Effector memory CD8-positive, alpha-beta T cell (primary cell): Measurements from ENCODE around the gene CRTC1.
A peak's percentile ranks its signal among the peaks of the same experiment; 100 is the strongest.
"Not testable (repeated sequence)": the region's sequence is repeated elsewhere in the genome, so short reads cannot be mapped to it uniquely, and the experiment has no call there.

ENCODE experiments used
- ATAC-seq: fragments of 150-1000 bp; cut with Tn5 transposase; replicated peaks from 2 replicates; pipeline ENCODE4 v1.10.0; 2021; ENCODE audit warnings: mild to moderate bottlenecking, moderate library complexity
- DNase-seq, 3 experiments: peaks; one replicate each; pipeline ENCODE4 v3.0.0; 2021
- H3K27ac Mint-ChIP-seq, 2 donors: one replicate each; pipeline ENCODE4 v1.8.0; 2022; ENCODE audit warnings: mild to moderate bottlenecking in 2 of 2, mixed read lengths in 2 of 2, moderate library complexity in 2 of 2
- H3K27me3 Mint-ChIP-seq, 2 donors: one replicate each; pipeline ENCODE4 v1.8.0; 2022; ENCODE audit warnings: mixed read lengths in 2 of 2
- H3K36me3 Mint-ChIP-seq: one replicate; pipeline ENCODE4 v1.8.0; 2022; ENCODE audit warnings: mild to moderate bottlenecking, moderate library complexity, mixed read lengths; ENCODE audit not compliant: insufficient read depth
- H3K4me1 Mint-ChIP-seq, 2 donors: one replicate each; pipeline ENCODE4 v1.8.0; 2022; ENCODE audit warnings: low read depth in 2 of 2, mixed read lengths in 2 of 2
- H3K4me3 Mint-ChIP-seq, 2 donors: one replicate each; pipeline ENCODE4 v1.8.0; 2022; ENCODE audit warnings: mild to moderate bottlenecking in 2 of 2, mixed read lengths in 2 of 2, moderate library complexity in 2 of 2
- H3K9me3 Mint-ChIP-seq, 2 donors: one replicate each; pipeline ENCODE4 v1.8.0; 2022; ENCODE audit warnings: mixed read lengths in 2 of 2

The CRTC1 gene

DNA sequence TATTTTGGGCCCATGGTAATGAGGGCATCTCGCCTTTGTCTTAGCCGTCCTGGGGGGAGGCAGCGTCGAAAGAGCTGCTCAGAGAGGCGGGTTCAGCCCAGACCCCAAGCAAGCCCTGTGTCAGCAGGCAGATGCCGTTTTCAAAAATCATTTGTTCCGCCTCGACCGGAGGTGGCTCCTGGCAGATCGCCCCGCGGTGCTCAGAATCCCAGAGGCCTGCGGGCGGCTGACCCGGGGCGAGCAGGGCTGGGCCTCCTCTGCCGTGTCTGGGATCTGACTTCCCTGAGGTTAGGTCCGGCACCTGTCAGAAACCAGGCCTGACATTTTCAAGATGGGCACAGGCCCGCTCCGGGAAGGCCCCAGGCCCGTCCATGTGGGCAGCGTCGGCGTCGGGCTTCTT lies 36.1 kb downstream of the CRTC1 start:
- no peak for DNase-seq

DNA sequence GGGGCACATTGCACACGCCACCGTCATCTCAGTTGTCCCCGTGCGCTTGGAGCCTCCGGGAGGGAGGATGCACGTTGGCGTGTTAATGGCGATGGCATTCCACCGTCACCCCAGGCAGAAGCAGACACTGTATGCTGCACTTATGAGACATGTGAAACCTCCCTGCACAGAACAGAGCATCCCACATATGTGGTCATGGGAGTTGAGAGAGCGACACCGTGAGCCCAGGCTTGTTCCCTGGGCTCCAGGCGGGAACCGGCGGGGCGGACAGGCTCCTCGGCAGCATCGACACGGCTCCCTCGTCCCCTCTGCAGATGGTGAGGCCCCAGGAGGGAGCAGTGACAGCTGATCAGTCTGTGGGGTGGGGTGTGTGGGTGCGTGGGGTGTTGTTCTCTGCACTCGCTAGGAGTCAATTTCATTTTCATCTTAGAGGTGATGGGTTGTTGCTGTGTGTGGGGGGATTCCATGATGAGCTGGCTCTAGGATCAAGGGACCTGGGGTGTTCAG lies 40.4 kb downstream of the CRTC1 start:
- Mint-ChIP-seq H3K4me3 (no peak overlapping the region), H3K36me3 (peaks cover 6% of the 10 kb centered on the region), H3K4me1 (peaks cover 12 to 15% of the 10 kb centered on the region in 2 donors), H3K27ac (no peak overlapping the region), H3K27me3 (no peaks in the 10 kb centered on the region), H3K9me3 (no peaks in the 10 kb centered on the region)
- no peak for ATAC-seq
- DNase-seq = no peak

More for the DNA sequence above, 36.1 kb downstream of the CRTC1 start:
- no peak for ATAC-seq
- no peak overlapping the region for H3K27ac Mint-ChIP-seq
- peaks cover 26 to 28% of the 10 kb centered on the region in 2 donors for H3K4me1 Mint-ChIP-seq
- peaks cover 2% of the 10 kb centered on the region for H3K36me3 Mint-ChIP-seq
- H3K27me3 Mint-ChIP-seq = no peaks in the 10 kb centered on the region
- H3K4me3 Mint-ChIP-seq = no peak overlapping the region
- no peaks in the 10 kb centered on the region for H3K9me3 Mint-ChIP-seq

DNA sequence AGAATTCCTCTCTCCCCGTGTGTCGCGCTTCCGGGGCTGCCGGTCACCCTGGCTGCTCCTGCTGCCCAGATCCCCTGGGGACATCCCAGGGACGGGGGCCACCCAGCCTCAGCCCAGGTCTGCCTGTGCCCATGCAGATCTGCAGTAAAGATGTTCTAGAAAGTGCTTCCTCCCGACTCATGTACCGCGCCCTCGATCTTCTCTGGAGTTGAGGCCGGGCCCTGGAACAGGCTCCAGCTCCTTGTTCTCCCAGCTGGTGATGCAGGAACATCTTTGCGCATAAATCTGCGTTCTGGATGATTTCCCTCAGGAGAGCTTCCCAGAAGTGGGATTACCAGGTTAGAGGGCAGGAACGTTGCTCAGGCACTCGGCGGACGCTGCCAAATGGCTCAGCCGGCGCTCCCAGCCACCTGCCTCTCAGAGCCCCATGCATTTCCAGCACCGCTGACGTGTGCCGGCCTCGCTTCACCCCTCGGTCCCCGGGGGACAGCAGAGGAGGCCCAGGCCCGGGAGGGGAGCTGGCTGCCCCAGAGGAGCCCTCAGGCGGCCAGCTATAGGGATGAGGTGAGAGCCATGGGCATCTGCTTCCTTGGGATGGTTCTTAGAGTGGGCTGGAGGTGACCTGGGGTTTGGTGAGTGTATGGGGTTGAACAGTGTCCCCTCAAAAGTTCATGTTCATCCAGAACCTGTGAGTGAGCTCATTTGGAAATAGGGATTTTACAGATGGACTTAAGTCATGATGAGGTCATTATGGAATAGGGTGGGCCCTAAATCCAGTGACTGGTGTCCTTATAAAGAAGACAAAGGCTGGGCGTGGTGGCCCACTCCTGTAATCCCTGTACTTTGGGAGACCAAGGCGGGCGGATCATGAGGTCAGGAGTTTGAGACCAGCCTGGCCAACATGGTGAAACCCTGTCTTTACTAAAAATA lies 42.6 kb downstream of the CRTC1 start:
- DNase-seq = no peak
- Mint-ChIP-seq H3K9me3 (no peaks in the 10 kb centered on the region), H3K27me3 (no peaks in the 10 kb centered on the region), H3K36me3 (peaks cover 6% of the 10 kb centered on the region), H3K4me1 (peaks cover 10 to 17% of the 10 kb centered on the region in 2 donors), H3K4me3 (no peak overlapping the region), H3K27ac (peak overlapping the region in 1 of 2 donors; percentile 59)
- ATAC-seq = no peak

DNA sequence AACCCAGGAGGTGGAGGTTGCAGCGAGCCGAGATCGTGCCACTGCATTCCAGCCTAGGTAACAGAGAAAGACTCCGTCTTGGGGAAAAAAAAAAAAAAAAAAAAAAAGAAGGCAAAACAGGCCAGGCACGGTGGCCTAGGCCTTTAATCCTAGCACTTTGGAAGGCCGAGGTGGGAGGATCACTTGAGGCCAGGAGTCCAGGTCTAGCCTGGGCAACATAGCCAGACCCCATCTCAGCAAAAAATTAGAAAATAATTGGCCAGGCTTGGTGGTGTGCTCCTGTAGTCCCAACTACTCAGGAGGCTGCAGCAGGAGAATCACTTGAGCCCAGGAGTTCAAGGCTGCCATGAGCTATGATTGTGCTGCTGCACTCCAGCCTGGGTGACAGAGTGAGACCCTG lies 43.4 kb downstream of the CRTC1 start:
- H3K36me3 Mint-ChIP-seq = peaks cover 6% of the 10 kb centered on the region
- H3K27me3 Mint-ChIP-seq = no peaks in the 10 kb centered on the region
- ATAC-seq (no peak), DNase-seq (no peak)
- no peak overlapping the region for H3K27ac Mint-ChIP-seq
- H3K4me3 Mint-ChIP-seq = no peak overlapping the region
- H3K9me3 Mint-ChIP-seq = no peaks in the 10 kb centered on the region
- peaks cover 10 to 20% of the 10 kb centered on the region in 2 donors for H3K4me1 Mint-ChIP-seq

DNA sequence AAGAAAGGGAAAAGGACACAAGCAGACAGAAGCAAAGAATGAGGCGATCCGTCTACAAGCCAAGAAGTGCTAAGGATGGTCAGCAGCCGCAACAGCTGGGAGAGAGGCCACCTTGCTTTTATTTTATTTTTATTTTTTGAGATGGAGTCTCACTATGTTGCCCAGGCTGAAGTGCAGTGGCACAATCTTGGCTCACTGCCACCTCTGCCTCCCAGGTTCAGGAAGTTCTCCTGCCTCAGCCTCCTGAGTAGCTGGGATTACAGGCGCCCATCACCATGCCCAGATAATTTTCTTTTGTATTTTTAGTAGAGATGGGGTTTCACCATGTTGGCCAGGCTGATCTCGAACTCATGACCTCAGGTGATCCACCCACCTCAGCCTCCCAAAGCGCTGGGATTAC lies 44.1 kb downstream of the CRTC1 start:
- H3K4me1 Mint-ChIP-seq = peaks cover 8 to 27% of the 10 kb centered on the region in 2 donors
- not testable (repeated sequence) for ATAC-seq, H3K9me3 Mint-ChIP-seq, DNase-seq, H3K27me3 Mint-ChIP-seq, H3K36me3 Mint-ChIP-seq, H3K27ac Mint-ChIP-seq, H3K4me3 Mint-ChIP-seq

DNA sequence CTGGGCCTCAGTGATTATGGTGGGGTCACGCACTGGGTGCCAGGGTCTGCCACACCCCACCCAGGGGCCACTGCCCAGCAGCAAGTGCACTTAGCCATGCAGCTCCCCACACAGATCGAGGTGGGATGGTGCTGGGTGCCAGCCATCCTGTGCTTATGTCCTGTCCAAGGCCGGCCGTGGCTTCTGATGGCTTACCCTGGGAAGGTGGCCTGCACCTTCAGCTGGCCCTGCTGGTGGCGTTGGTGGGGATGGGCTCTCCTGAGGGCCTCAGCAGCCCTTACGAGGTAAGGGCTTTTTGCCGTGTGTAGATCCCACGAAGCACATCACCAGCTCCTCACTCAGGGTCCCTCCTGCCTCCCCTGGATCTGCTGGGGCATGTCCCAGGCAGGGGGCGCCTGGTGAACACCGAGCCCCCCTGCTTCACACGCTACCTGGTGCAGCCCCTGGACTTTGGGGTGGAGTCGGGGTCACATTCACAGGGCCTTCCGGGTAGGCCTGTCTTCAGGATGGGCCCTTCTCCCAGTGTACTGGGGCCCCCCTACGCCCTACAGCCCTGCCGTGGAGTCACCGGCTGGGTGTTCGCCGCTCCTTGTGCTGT lies 46.6 kb downstream of the CRTC1 start:
- no peaks in the 10 kb centered on the region for H3K9me3 Mint-ChIP-seq
- H3K27ac Mint-ChIP-seq = no peak overlapping the region
- peaks cover 6% of the 10 kb centered on the region for H3K36me3 Mint-ChIP-seq
- H3K4me3 Mint-ChIP-seq = no peak overlapping the region
- no peak for DNase-seq
- no peaks in the 10 kb centered on the region for H3K27me3 Mint-ChIP-seq
- ATAC-seq = no peak
- peaks cover 3 to 16% of the 10 kb centered on the region in 2 donors for H3K4me1 Mint-ChIP-seq

DNA sequence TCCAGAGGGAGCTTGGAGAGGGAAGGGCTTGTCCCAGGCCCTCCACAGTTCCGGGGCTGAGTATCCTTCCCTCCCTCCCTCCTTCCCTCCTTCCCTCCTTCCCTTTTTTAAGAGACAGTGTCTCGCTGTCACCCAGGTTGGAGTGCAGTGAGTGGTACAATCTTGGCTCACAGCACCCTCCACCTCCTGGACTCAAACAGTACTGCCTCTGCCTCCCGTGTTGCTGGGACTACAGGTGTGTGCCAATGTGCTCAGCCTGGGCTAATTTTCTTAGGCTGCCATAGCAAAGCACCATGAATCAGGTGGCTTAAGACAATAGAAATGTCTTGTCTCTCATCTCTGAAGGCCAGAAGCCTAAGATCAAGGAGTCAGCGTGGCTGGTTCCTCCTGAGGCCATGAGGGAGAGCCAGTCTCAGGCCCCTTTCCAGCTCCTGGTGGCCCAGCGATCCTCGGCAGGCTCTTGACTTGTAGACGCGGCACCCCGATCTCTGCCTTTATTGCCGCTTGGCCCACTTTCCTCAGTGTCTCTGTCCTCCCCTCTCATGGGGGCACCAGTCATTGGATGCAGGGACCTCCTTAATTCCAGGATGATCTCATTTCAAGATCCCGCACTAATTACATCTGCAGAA lies 47.5 kb downstream of the CRTC1 start:
- H3K27ac Mint-ChIP-seq = peak overlapping the region; percentile 6 to 54
- H3K4me1 Mint-ChIP-seq = peaks cover 6 to 12% of the 10 kb centered on the region in 2 donors
- H3K4me3 Mint-ChIP-seq = no peak overlapping the region
- no peak for DNase-seq
- no peaks in the 10 kb centered on the region for H3K27me3 Mint-ChIP-seq
- no peak for ATAC-seq
- peaks cover 4% of the 10 kb centered on the region for H3K36me3 Mint-ChIP-seq
- no peaks in the 10 kb centered on the region for H3K9me3 Mint-ChIP-seq

DNA sequence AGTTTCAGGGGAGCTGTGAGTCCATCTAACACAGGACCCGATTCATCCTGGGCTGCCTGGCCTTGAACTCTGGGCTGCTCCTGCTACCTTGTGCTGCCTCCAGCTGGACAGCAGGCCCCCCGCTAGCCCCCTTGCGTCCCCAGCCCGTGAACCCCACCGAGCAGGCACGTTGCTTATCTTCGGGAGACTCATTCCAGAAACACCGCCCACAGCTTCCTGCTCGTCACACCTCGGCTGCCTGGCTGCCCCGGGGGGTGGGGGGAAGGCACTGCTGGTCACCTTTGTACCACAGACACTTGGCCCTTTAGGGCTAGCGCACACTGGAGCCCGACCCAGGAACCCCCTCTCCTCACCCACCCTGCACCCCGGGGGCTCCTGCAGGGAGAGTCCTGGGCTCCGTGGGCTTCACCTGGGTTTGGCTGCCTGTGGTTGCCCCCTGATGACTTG lies 48.1 kb downstream of the CRTC1 start:
- ATAC-seq = no peak
- peak overlapping the region; percentile 54 to 70 for H3K27ac Mint-ChIP-seq
- no peaks in the 10 kb centered on the region for H3K9me3 Mint-ChIP-seq
- peaks cover 3% of the 10 kb centered on the region for H3K36me3 Mint-ChIP-seq
- no peaks in the 10 kb centered on the region for H3K27me3 Mint-ChIP-seq
- DNase-seq = no peak
- H3K4me3 Mint-ChIP-seq = no peak overlapping the region
- H3K4me1 Mint-ChIP-seq = peaks cover 6 to 12% of the 10 kb centered on the region in 2 donors

DNA sequence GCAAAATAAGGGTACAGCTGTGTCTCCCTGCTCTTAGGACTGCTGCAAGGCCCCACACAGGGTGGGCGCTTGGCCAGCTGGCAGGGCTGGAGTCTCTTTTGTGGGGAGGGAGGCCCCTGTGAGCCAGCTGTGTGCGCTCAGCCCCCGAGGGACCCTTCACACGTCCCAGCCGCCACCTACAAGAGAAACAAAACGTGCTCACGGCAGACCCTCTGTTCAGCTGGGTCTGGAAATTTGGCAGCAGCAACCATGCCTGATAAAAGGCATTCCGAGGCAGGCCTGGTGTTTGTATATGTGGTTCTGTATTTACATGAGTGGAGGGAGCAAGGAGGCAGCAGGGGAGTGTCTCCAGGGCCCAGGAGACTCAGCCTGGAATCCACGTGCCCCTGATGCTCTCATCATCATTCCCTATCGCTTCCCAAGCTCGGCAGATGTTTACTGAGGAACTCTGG lies 49.7 kb downstream of the CRTC1 start:
- DNase-seq (no peak), ATAC-seq (no peak)
- Mint-ChIP-seq H3K4me1 (peaks cover 8 to 12% of the 10 kb centered on the region in 2 donors), H3K27ac (no peak overlapping the region), H3K4me3 (no peak overlapping the region), H3K36me3 (peaks cover 2% of the 10 kb centered on the region), H3K9me3 (no peaks in the 10 kb centered on the region), H3K27me3 (no peaks in the 10 kb centered on the region)

DNA sequence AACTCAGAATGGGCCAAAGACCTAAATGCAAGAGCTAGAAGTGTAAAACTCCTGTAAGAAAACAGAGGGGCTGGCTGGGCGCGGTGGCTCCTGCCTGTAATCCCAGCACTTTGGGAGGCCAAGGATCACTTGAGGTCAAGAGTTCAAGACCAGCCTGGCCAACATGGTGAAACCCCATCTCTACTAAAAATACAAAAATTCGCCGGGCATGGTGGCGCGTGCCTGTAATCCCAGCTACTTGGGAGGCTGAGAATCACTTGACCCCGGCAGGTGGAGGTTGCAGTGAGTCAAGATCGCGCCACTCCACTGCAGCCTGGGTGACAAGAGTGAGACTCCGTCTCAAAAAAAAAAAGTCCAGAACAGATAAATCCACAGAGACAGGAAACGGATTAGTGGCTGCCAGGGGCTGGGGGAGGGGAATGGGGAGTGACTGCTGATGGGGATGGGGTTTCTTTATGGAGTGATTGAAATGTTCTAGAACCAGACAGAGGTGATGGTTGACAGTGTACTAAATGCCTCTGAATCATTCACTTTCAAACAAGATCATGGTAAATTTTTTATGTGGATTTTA lies 50.4 kb downstream of the CRTC1 start:
- H3K36me3 Mint-ChIP-seq, H3K9me3 Mint-ChIP-seq, H3K27me3 Mint-ChIP-seq, ATAC-seq, H3K4me3 Mint-ChIP-seq, DNase-seq: not testable (repeated sequence)
- Mint-ChIP-seq H3K27ac (peak overlapping the region in 1 of 2 donors; percentile 16), H3K4me1 (peaks cover 8 to 12% of the 10 kb centered on the region in 2 donors)

DNA sequence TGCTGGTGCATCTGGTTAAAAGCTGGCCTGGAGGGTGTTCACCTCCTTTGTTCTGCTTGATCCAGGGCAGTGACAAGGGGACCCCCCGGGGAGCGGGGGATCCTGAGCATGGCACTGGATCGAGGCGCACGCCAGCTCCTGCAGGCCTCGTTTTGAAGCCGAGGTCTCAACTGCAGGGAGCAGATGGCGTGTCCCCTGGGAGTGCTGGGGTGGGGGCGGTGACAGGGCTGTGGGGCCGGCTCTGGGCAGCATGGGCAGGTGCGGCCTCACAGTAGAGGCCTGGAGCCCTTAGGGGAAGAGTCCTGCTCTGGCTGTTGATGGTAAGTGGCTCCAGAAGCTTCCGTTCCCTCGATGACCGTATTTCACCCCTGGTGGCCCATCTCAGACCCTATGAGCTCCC lies 51.8 kb downstream of the CRTC1 start:
- DNase-seq = no peak
- peaks cover 8 to 12% of the 10 kb centered on the region in 2 donors for H3K4me1 Mint-ChIP-seq

DNA sequence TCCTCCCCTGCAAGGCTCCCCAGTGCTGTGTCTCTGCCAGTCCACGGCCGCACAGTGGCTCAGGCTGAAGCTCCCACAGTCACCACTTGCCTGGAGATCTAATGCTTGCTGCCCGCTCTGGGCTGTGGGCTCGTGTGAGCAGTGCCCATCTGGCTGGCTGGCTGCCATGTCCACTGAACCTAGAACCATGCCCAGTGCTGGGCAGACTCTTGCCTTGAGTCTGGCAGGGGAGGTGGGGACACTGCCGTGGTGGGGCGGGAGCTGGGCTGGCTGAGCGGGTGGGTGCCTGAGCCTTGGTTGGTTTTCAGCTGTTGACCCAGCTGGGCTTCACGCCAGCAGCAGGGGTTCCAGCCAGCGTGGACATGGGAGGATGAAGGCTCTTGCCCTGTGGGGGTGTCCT lies 52.3 kb downstream of the CRTC1 start:
- Mint-ChIP-seq H3K4me1 (peaks cover 8 to 12% of the 10 kb centered on the region in 2 donors), H3K9me3 (no peaks in the 10 kb centered on the region), H3K27me3 (no peaks in the 10 kb centered on the region), H3K4me3 (no peak overlapping the region), H3K27ac (no peak overlapping the region), H3K36me3 (peaks cover 2% of the 10 kb centered on the region)
- ATAC-seq = no peak
- DNase-seq = no peak

More for the DNA sequence above, 51.8 kb downstream of the CRTC1 start:
- Mint-ChIP-seq H3K27me3 (no peaks in the 10 kb centered on the region), H3K4me3 (no peak overlapping the region), H3K9me3 (no peaks in the 10 kb centered on the region), H3K27ac (no peak overlapping the region), H3K36me3 (peaks cover 2% of the 10 kb centered on the region)
- ATAC-seq = no peak
